ENCODE results near the gene HEATR5B.
"Not testable (repeated sequence)": the region's sequence is repeated elsewhere in the genome, so short reads cannot be mapped to it uniquely, and the experiment has no call there.

The HEATR5B gene

GRCh38 chr2:37061776-37062175 lies 22.4 kb downstream of the HEATR5B start:
- no peak for DNase-seq (ENCODE audit: low read depth in 2 of 2)

DNA sequence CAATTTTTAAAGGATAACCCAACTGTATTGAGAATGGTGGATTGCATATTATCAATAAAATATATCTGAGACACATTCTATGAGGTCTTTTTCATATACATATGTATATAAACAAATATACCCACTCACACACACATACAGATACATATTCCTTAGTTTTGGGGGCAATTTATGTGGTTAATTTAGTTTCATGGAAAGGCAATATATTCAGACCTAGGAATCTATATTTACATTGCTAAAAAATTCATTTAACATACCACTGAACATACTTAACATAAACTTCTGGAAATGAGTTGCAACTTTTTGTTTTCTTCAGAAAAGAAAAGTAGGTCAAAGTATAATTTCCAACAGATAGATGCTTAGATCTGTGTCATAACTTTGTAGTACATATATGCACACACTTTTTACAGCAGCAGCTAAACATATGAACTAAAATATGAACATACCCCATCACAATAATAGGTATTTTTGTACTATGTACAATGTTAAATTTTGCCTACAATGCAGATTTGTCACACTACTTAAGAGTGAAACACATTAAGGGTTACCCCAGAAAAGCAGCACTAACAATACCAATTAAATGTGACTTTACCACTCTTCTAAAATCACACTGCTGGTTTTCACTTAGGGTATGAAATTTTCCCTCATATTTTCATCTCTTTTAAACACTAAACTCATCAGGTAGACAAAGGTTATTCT lies 23.0 kb downstream of the HEATR5B start:
- no peak for DNase-seq (ENCODE audit: low read depth in 2 of 2)

- no peak for DNase-seq (ENCODE audit: low read depth in 2 of 2)
These were observed 23.7 kb downstream of the HEATR5B start for GRCh38 chr2:37060446-37060845.

- DNase-seq (ENCODE audit: low read depth in 2 of 2), result no peak
These were observed 24.3 kb downstream of the HEATR5B start for GRCh38 chr2:37059841-37060240.

GRCh38 chr2:37052600-37053332 lies 31.4 kb downstream of the HEATR5B start:
- no peak for DNase-seq (ENCODE audit: low read depth in 2 of 2)

DNA sequence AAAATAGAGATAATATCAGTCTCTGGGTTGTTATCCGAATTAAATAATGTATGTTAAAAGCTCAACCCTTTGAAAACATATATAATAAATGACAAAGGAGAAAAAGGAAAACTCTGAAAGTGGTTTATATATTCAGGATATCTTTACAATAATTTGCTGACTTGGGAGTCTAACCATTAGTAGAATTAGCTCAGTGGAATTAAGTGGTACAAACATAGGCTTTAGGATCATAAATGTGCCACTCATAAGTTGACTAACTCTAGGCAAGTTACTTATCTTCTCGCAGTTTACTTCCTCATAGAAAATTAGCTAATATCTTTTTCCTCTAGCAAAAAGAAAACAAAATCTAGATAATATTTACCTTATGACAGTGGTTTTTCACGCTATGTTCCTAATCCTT lies 44.6 kb downstream of the HEATR5B start:
- DNase-seq (ENCODE audit: low read depth in 2 of 2), result no peak

GRCh38 chr2:37037771-37038170 lies 46.4 kb downstream of the HEATR5B start:
- DNase-seq (ENCODE audit: low read depth in 2 of 2), result no peak

DNA sequence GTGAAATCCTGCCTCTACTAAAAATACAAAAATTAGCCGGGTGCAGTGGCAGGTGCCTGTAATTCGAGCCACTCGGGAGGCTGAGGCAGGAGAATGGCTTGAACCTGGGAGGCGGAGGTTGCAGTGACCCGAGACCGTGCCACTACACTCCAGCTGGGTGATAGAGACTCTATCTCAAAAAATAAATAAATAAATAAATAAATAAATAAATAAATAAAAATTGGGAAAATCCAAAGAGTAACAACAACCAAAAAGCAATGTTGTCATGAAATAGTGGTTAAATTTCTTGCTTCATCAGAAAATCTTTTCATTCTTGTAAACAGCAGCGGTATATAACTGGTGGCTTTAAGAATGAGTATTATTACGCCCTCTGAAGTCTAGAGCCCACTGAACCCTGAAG lies 54.4 kb downstream of the HEATR5B start:
- DNase-seq (ENCODE audit: low read depth in 2 of 2), result no peak

DNA sequence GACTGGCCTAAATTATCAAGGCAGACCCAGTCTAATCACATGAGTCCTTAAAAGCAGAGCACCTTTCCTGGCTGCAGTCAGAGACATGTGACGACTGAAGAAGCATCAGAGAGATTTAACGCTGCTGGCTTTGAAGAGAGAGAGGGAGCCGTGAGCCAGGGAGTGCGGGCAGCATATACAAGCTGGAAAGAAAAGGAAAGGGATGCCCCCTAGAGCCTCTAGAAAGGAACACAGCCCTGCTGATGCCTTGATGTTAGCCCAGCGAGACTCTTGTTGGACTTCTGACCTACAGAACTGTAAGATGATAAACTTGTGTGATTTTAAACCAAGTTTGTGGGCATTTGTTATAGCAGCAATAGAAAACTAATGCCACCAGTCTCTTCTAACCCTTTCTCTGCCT lies 58.1 kb downstream of the HEATR5B start:
- no peak for DNase-seq (ENCODE audit: low read depth in 2 of 2)

DNA sequence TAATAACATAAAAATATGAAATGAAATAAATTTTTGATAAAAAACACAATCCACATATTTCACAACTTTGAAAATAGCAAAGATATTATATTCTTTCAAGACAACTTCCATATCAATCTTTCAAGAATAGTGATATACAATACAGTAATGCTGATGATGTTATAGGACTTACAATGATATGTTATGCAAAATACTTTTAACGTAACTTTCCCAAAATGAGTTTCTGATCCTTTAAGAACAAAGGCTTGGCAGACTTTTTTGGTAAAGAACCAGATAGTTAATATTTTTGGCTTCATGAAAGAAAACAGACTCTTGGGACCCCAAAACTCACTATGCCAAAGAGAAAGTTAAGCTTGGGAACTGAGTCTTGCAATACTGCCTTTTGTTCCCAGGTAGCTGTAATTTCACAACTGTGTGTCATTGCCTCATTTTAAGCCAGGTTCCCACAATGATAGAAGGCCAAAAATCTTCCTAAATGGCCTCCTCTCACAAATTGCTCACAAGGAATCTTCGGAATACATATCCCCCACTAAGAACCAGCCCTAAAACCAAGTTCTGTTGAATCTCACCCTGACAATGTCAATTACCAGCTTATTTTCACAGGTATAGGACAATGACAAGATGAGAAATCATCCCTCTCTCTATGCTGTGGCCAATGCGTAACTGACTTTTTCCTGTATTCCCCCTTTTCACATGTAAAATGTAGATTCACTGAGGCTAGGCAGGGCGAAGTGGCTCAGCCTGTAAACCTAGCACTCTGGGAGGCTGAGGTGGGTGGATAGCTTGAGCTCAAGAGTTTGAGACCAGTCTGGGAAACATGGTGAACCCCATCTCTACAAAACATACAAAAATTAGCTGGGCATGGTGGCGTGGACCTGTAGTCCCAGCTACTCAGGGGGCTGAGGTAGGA lies 63.0 kb downstream of the HEATR5B start:
- DNase-seq (ENCODE audit: low read depth in 2 of 2), result no peak

DNA sequence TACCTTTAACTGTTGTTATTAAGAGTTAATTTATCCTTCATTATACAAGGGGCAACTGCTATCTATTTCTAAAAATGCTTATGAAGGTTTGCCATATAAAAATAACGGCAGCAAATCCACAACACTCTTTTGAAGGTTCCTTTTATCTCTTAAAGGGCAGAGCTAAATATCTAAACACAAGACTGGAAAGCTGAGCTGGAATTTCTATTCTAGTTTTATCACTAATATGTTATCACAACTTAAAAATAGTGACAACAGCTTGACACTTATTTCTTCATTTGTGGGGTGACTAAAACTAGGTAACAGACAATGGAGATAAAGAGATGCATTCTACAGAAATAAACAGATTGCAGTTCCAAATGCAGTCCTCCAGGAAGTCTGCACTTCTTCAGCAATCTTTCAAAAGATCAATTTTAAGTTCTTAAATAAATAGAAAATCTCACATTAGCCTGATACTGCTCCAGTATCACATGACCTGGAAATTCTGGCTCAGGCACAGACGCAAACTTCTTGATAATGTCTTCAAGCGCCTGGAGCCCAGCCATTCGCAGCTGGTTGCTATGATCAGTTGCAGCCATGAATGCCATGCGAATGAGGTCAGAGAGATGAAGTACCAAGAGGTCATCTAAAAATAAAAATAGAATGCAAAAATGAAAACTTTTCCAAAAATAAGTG lies 63.8 kb downstream of the HEATR5B start:
- DNase-seq (ENCODE audit: low read depth in 2 of 2), result no peak

DNA sequence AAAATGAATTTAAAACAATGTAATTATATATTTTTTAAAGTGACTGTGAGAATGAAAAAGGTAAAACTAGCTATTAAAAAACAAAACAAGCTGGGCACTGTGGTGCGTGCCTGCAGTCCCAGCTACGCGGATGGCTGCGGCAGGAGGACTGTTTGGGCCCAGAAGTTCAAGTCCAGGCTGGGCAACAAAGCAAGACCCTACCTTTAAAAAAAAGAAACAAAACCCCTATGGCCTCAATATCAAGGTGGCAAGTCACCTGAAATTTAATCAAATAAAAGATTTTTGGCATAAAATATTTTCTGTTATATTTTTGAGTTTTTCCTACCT lies 70.9 kb downstream of the HEATR5B start:
- DNase-seq (ENCODE audit: low read depth in 2 of 2), result no peak

DNA sequence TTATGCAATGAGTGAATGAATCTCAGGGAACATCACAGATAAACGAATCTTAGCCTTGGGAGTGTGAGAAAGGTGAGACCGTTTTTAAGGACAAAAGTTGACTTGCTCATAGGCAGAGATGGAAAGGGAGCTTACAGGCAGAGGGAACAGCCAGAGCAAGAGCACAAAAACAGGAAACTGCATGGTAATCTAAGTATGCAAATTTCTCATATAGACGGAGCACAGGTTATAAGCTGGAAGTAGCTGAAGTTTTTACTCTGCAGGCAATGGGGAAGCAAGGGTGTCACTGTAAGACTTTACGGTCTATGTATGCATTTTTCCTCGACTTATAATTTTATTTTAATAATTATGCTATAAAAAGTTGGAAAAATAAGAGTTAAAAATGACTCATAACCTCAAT lies 73.0 kb downstream of the HEATR5B start:
- no peak for DNase-seq (ENCODE audit: low read depth in 2 of 2)

- DNase-seq (ENCODE audit: low read depth in 2 of 2), result no peak
These were observed 78.9 kb downstream of the HEATR5B start for GRCh38 chr2:37005118-37005868.

DNA sequence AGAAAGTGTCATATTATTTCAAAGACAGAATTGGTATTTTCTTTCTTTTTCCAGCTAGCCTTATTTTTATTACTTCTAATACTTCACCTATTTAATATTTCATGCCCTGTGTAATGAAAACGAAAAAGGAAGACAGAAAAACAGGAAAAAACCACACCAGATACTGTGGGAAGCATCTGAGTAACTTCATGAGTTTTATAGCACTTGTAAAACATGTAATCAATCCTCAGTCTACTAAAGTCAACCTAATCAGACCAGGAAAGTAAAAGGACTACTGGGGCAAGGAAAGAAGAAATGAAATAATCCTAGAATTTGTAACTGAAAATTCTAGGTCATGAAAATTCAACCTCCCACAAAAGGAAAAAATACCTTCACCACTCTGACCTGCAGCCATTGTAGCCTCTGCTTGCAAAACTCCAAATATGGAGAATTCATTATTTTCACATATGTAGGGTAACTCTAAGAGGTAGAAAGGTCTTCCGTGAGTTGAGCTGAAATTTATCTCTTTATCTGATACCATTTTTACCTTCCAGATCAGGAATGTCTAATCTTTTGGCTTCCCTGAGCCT lies 83.1 kb downstream of the HEATR5B start:
- no peak for DNase-seq (ENCODE audit: low read depth in 2 of 2)

- no peak for DNase-seq (ENCODE audit: low read depth in 2 of 2)
These were observed 83.9 kb downstream of the HEATR5B start for GRCh38 chr2:37000318-37000717.

- DNase-seq (ENCODE audit: low read depth in 2 of 2), result not testable (repeated sequence)
These were observed 84.8 kb downstream of the HEATR5B start for GRCh38 chr2:36999416-36999815.

DNA sequence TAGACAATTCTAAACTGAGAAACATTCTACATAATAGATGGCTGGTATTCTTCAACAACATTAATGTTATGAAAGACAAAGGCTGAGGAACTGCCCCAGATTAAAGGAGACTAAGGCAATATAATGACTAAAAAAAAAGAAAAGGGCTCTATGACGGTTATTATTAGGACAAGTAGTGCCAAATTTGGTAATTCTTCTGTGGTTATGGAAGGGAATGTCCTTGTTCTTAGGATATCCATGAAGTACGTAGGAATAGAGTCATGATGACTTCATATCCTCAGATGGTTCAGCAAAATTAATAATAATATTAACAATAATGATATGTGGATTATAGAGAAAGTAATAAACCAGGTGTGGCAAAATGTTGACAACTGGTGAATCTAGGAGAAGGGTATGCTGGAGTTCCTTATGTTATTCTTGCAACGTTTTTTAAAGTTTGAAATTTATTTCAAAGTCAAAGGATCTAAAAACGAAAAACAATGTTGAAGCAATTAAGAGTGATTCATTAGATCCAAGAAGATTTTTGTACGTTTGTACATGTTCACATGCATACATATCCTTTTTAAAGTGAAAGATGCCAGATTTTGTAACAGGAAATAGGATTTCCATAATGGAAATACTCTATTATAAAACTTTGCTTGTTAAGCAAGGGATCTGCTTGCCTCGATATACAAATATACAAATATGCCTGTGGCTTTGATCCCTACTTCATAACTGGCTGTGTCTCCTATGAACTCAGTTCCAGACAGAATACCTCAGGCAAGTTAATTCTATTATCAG lies 90.1 kb downstream of the HEATR5B start:
- DNase-seq (ENCODE audit: low read depth in 2 of 2), result no peak

DNA sequence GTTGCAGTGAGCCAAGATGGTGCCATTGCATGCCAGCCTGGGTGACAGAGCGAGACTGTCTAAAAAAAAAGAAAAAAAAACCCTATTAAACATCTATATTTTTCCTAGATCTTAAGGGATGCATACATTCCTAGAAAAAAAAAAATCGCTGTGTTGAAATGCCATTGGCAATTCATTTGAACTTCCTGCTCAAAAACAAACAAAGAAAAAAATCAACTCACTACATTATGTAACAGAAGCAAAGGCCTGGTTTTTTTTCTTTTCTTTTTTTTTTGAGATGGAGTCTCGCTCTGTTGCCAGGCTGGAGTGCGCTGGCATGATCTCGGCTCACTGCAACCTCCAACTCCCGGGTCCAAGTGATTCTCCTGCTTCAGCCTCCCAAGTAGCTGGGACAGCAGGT lies 96.2 kb downstream of the HEATR5B start:
- DNase-seq (ENCODE audit: low read depth in 2 of 2), result no peak

GRCh38 chr2:36982467-36982866 lies 101.7 kb downstream of the HEATR5B start:
- no peak for DNase-seq (ENCODE audit: low read depth in 2 of 2)
